HG03521 (cell line): ENCODE data around the gene ITGAL.
"Not testable (repeated sequence)": the region's sequence is repeated elsewhere in the genome, so short reads cannot be mapped to it uniquely, and the experiment has no call there.

Source experiments
- ATAC-seq: cut with Tn5 transposase; IDR thresholded peaks from one replicate; pipeline ENCODE4 v1.9.1; 2021; ENCODE audit warnings: mild to moderate bottlenecking, moderate library complexity; ENCODE audit not compliant: unreplicated experiment

Gene ITGAL

GRCh38 chr16:30526137-30526822 lies 53.7 kb downstream of the ITGAL start, which contains the start of gene ZNF768:
Gene ZNF768 (minus strand): TSS chr16:30526566. CDS start chr16:30526413, 153 bp downstream.
- peak; percentile 21 for ATAC-seq

- ATAC-seq, result peak; percentile 86
Observed at GRCh38 chr16:30526823-30527634, 54.5 kb downstream of the ITGAL start.

- no peak for ATAC-seq
Observed at GRCh38 chr16:30527635-30528178, 55.2 kb downstream of the ITGAL start.

- ATAC-seq, result no peak
Observed at GRCh38 chr16:30528799-30529457, 56.4 kb downstream of the ITGAL start.

GRCh38 chr16:30530163-30531037 lies 57.9 kb downstream of the ITGAL start:
- no peak for ATAC-seq

GRCh38 chr16:30532285-30533145 lies 60.0 kb downstream of the ITGAL start:
- no peak for ATAC-seq

- ATAC-seq, result no peak
Observed at GRCh38 chr16:30533146-30533522, 60.6 kb downstream of the ITGAL start.

GRCh38 chr16:30533748-30534367 lies 61.3 kb downstream of the ITGAL start:
- ATAC-seq, result peak; percentile 13

- peak; percentile 53 for ATAC-seq
Observed at GRCh38 chr16:30534368-30535105, 62.0 kb downstream of the ITGAL start, which contains the start of gene ZNF747. Gene ZNF747 (minus strand): TSS chr16:30534858. CDS start chr16:30534679, 179 bp downstream.

- peak; percentile 4 for ATAC-seq
Observed at GRCh38 chr16:30535106-30535776, 62.7 kb downstream of the ITGAL start.

GRCh38 chr16:30535777-30536190 lies 63.2 kb downstream of the ITGAL start:
- no peak for ATAC-seq

GRCh38 chr16:30536391-30537024 lies 64.0 kb downstream of the ITGAL start:
- not testable (repeated sequence) for ATAC-seq

GRCh38 chr16:30539000-30539964 lies 66.7 kb downstream of the ITGAL start:
- ATAC-seq, result no peak

- not testable (repeated sequence) for ATAC-seq
Observed at GRCh38 chr16:30539986-30540526, 67.5 kb downstream of the ITGAL start.

GRCh38 chr16:30540916-30541464 lies 68.4 kb downstream of the ITGAL start:
- not testable (repeated sequence) for ATAC-seq
